Thyroid gland (tissue), 4 donors: Measurements from ENCODE around the gene LRP6. TPM values are rescaled to one million over a fixed set of nuclear protein-coding genes. Genes with fewer than 3 reads are reported as not detected.

Source experiments
- DNase-seq, 2 donors: peaks; one replicate each; pipeline ENCODE4 v3.0.0-alpha.2; 2019
- H3K27ac ChIP-seq, 3 donors: fragments of 200-600 bp; sonication (generic); 1 replicate in 2 of 3; 2 replicates in 1 of 3; pipeline ENCODE4 v1.5.1; 2016 to 2019; ENCODE audit warnings: mild to moderate bottlenecking in 1 of 3, moderate library complexity in 1 of 3
- H3K27me3 ChIP-seq: fragments of 200-600 bp; sonication (generic); one replicate; pipeline ENCODE4 v1.5.1; 2019
- H3K36me3 ChIP-seq, 2 donors: fragments of 200-600 bp; sonication (generic); one replicate each; pipeline ENCODE4 v1.5.1; 2016 to 2019
- H3K4me1 ChIP-seq, 2 donors: fragments of 200-600 bp; sonication (generic); one replicate each; pipeline ENCODE4 v1.5.1; 2017 to 2019
- H3K4me3 ChIP-seq, 3 donors: fragments of 200-600 bp; sonication (generic); replicated peaks in 1 of 3; 1 replicate in 2 of 3; 2 replicates in 1 of 3; pipeline ENCODE4 v1.5.1; 2016; ENCODE audit warnings: mild to moderate bottlenecking in 1 of 3
- H3K9me3 ChIP-seq: fragments of 200-600 bp; sonication (generic); one replicate; pipeline ENCODE4 v1.5.1; 2017
- CTCF ChIP-seq, 6 experiments: fragments of 200-600 bp in 3 of 6; fragments of 450-650 bp in 3 of 6; sonication (generic) in 3 of 6; IDR thresholded peaks; one replicate each; pipeline ENCODE4 v1.5.1; 2016 to 2019; ENCODE audit warnings: antibody characterized with exemption in 6 of 6, mild to moderate bottlenecking in 2 of 6, inconsistent platforms in 1 of 6, moderate library complexity in 1 of 6
- POLR2A ChIP-seq, 2 donors: fragments of 450-650 bp; IDR thresholded peaks; one replicate each; pipeline ENCODE4 v1.6.1; 2017; ENCODE audit warnings: antibody characterized with exemption in 2 of 2, mild to moderate bottlenecking in 2 of 2, moderate library complexity in 1 of 2
- WGBS, 2 donors: methylation state at CpG; one replicate each; pipeline ENCODE4 v1.1.5; 2017; 5-methylcytosine and 5-hydroxymethylcytosine counted together
- intact Hi-C: fragments of 100-400 bp; cut with DNase I; formaldehyde crosslinking; loops from one replicate; pipeline ENCODE4 v1.15.1; 2023
- total RNA-seq, 4 donors: library from RNA; depleted of rRNA; stranded (reverse); fragments of >200 nt; gene quantifications; one replicate each; pipeline ENCODE4 v1.2.3, GENCODE V29; 2016

Gene LRP6
- total RNA-seq, 4 donors from 2014 or later, result 38.7 to 47.7 (median 42.7) TPM

- Histone ChIP-seq H3K27me3 (no peaks in the 10 kb centered on the region), H3K36me3 (no peaks in the 10 kb centered on the region), H3K4me1 (peaks cover 5% of the 10 kb centered on the region in 2 donors), H3K4me3 (no peak overlapping the region), H3K9me3 (no peaks in the 10 kb centered on the region), H3K27ac (peak overlapping the region in 1 of 3 donors; percentile 36)
- 63 to 66% methylated on average over 7 of the region's 7 CpGs for WGBS, 2 donors
- no peak for DNase-seq
- no peak for TF ChIP-seq POLR2A (IDR thresholded peaks at IDR 0.05)
- no peak for TF ChIP-seq CTCF (IDR thresholded peaks at IDR 0.05)
- intact Hi-C loops, result no loop called here
Measured at GRCh38 chr12:12282761-12283425, 16.0 kb upstream of the LRP6 start.

GRCh38 chr12:12282202-12282601 is 15.4 kb upstream of the LRP6 start:
- TF ChIP-seq CTCF (IDR thresholded peaks at IDR 0.05), result no peak
- TF ChIP-seq POLR2A (IDR thresholded peaks at IDR 0.05), result no peak
- Histone ChIP-seq H3K36me3 (no peaks in the 10 kb centered on the region), H3K27ac (no peak overlapping the region), H3K27me3 (no peaks in the 10 kb centered on the region), H3K9me3 (no peaks in the 10 kb centered on the region), H3K4me1 (peaks cover 5% of the 10 kb centered on the region in 2 donors), H3K4me3 (no peak overlapping the region)
- 85 to 91% methylated on average over 3 of the region's 3 CpGs for WGBS, 2 donors
- intact Hi-C loops, result no loop called here
- no peak for DNase-seq

- peaks cover 5% of the 10 kb centered on the region in 2 donors for H3K4me1 ChIP-seq
- H3K9me3 ChIP-seq, result no peaks in the 10 kb centered on the region
- WGBS, 2 donors, result 100% methylated on average over 1 of the region's 1 CpG
- no peaks in the 10 kb centered on the region for H3K36me3 ChIP-seq
- no peak overlapping the region for H3K4me3 ChIP-seq
- TF ChIP-seq POLR2A (IDR thresholded peaks at IDR 0.05) (no peak), CTCF (IDR thresholded peaks at IDR 0.05) (no peak)
- H3K27me3 ChIP-seq, result no peaks in the 10 kb centered on the region
- intact Hi-C loops, result no loop called here
- no peak for DNase-seq
- no peak overlapping the region for H3K27ac ChIP-seq
Measured at GRCh38 chr12:12281134-12281533, 14.3 kb upstream of the LRP6 start.

- Histone ChIP-seq H3K27ac (no peak overlapping the region), H3K4me3 (no peak overlapping the region), H3K27me3 (no peaks in the 10 kb centered on the region), H3K36me3 (no peaks in the 10 kb centered on the region), H3K4me1 (peaks cover 0 to 5% of the 10 kb centered on the region in 2 donors), H3K9me3 (no peaks in the 10 kb centered on the region)
- intact Hi-C loops, result no loop called here
- DNase-seq, result no peak
- no peak for TF ChIP-seq CTCF (IDR thresholded peaks at IDR 0.05)
- TF ChIP-seq POLR2A (IDR thresholded peaks at IDR 0.05), result no peak
- whole genome bisulfite sequencing, 2 donors, result 78 to 82% methylated on average over 4 of the region's 4 CpGs
Measured at GRCh38 chr12:12278899-12279298, 12.1 kb upstream of the LRP6 start.

GRCh38 chr12:12275874-12276273 is 9.0 kb upstream of the LRP6 start:
- no peaks in the 10 kb centered on the region for H3K27me3 ChIP-seq
- DNase-seq, result no peak
- TF ChIP-seq CTCF (IDR thresholded peaks at IDR 0.05) (no peak), POLR2A (IDR thresholded peaks at IDR 0.05) (no peak)
- no peaks in the 10 kb centered on the region for H3K4me1 ChIP-seq
- intact Hi-C loops, result no loop called here
- H3K27ac ChIP-seq, result no peak overlapping the region
- H3K9me3 ChIP-seq, result no peaks in the 10 kb centered on the region
- WGBS, 2 donors, result 95% methylated on average over 6 of the region's 6 CpGs
- no peak overlapping the region for H3K4me3 ChIP-seq
- no peaks in the 10 kb centered on the region for H3K36me3 ChIP-seq
